Urinary bladder (tissue), 4 donors: ENCODE data around the gene ATP5ME. TPM values are rescaled to one million over a fixed set of nuclear protein-coding genes. Genes with fewer than 3 reads are reported as not detected.
"Not testable (repeated sequence)": the region's sequence is repeated elsewhere in the genome, so short reads cannot be mapped to it uniquely, and the experiment has no call there.

Source experiments
- DNase-seq: peaks from one replicate; pipeline ENCODE4 v3.0.0-alpha.2; 2015; ENCODE audit errors: extremely low spot score
- H3K27ac ChIP-seq: one replicate; pipeline ENCODE4 v1.5.1; 2013; ENCODE audit warnings: low read depth, mild to moderate bottlenecking, moderate library complexity
- H3K36me3 ChIP-seq: one replicate; pipeline ENCODE4 v1.6.1; 2013; ENCODE audit warnings: mild to moderate bottlenecking, moderate library complexity; ENCODE audit not compliant: insufficient read depth
- H3K4me1 ChIP-seq: one replicate; pipeline ENCODE4 v1.6.1; 2013; ENCODE audit warnings: mild to moderate bottlenecking, moderate library complexity; ENCODE audit not compliant: insufficient read depth
- H3K4me3 ChIP-seq: one replicate; pipeline ENCODE4 v1.5.1; 2013; ENCODE audit warnings: low read depth, low read length
- WGBS: extraction: QIAGEN DNeasy Blood & Tissue Kit; methylation state at CpG from one replicate; pipeline ENCODE4 v1.1.7; 2013; 5-methylcytosine and 5-hydroxymethylcytosine counted together
- polyA plus RNA-seq: library from polyadenylated mRNA; stranded (reverse); fragments of 200-250 nt; gene quantifications from one replicate; pipeline ENCODE4 v1.2.3, GENCODE V29; 2013
- total RNA-seq: library from RNA; depleted of rRNA; stranded (reverse); fragments of >200 nt; gene quantifications from one replicate; pipeline ENCODE4 v1.2.3, GENCODE V29; 2014
- donor health status: healthy with polysubstance abuse.
- donor health status: healthy.

Gene ATP5ME
- total and polyA plus RNA-seq, 2 donors = 160 to 430 TPM

GRCh38 chr4:675980-676870 is 2.1 kb upstream of the ATP5ME start:
- Histone ChIP-seq H3K4me3 (no peak overlapping the region), H3K27ac (no peak overlapping the region), H3K4me1 (no peaks in the 10 kb centered on the region), H3K36me3 (no peaks in the 10 kb centered on the region)
- 66% methylated on average over 19 of the region's 19 CpGs for WGBS
- DNase-seq = no peak

- 66% methylated on average over 26 of the region's 26 CpGs for WGBS
- no peak for DNase-seq
- Histone ChIP-seq H3K4me1 (no peaks in the 10 kb centered on the region), H3K27ac (peak overlapping the region; percentile 90), H3K4me3 (peak overlapping the region; percentile 86), H3K36me3 (no peaks in the 10 kb centered on the region)
Measured at GRCh38 chr4:675036-675882, 1.2 kb upstream of the ATP5ME start.

DNA sequence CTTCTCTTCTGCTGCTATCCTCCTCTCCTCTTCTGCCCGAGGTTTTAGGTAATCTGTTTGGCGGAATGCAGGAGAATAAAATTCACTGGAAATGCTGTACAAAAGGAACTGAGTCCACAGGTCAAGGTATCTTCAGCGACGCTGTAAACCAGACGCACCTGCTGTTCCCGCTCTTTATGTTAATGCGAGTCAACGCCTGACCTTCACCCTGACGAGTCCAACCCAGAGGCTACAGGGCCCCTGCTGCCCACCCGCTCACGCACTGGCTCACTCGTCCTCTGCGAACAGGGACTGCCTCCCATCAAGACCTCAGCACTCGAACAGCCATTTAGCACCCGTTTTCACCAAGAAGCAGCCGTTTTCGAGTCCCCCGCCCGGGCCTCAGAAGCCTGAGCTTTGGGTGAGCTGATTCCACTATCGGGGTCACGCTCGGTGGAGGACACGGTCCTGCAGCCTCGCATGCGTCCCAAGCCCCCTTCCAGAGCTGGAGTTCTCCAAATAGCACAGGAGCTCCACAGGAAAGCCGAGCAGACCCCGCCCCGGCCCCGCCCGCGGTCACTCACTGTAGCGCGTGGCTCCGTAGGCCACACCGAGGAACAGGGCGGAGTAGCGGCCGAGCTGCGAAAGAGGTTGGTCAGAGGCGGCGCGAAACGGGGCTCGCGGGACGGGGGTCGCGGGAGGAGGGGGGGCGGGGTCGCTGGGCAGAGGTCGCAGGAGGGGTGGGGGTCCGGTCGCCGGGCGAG is 556 bp downstream of the ATP5ME start:
- peak overlapping the region; percentile 77 for H3K4me3 ChIP-seq
- DNase-seq = no peak
- H3K27ac ChIP-seq = no peak overlapping the region
- H3K4me1 ChIP-seq = no peaks in the 10 kb centered on the region
- no peaks in the 10 kb centered on the region for H3K36me3 ChIP-seq
- WGBS = 6% methylated on average over 55 of the region's 55 CpGs

- 93% methylated on average over 3 of the region's 3 CpGs for WGBS
- H3K36me3 ChIP-seq = no peaks in the 10 kb centered on the region
Measured at GRCh38 chr4:671769-672168, 2.3 kb downstream of the ATP5ME start.

DNA sequence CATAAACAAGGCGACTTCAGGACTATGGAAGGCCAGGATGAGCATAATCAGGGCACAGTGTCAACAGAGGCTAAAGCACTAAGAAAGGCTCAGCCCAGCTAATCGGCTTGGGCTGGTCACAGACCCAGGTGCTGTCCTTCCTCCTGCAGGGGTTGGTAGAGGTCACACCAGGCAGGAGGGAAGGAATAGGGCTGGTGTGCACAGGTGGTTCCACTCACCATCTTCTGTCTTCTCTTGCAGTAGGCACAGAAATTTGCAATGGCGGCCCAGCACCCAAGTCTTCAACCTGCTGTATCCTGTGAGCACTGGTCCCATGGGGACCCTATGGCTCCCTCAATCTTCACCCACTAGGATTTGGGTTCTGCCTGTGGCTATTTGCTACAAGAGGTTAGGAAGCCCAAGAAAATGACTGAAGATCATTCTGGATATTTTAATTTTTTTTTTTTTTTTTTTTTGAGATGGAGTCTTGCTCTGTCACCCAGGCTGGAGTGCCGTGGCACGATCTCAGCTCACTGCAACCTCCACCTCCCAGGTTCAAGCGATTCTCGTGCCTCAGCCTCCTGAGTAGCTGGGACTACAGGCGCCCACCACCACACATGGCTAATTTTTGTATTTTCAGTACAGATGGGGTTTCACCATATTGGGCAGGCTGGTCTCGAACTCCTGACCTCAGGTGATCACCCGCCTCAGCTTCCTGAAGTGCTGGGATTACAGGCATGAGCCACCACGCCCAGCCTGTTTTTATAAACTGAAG is 4.1 kb downstream of the ATP5ME start:
- H3K27ac ChIP-seq, H3K4me3 ChIP-seq, H3K36me3 ChIP-seq, H3K4me1 ChIP-seq, DNase-seq: not testable (repeated sequence)
- WGBS = 95% methylated on average over 11 of the region's 11 CpGs

More at GRCh38 chr4:671769-672168, 2.3 kb downstream of the ATP5ME start:
- no peak for DNase-seq
- Histone ChIP-seq H3K27ac (no peak overlapping the region), H3K4me3 (no peak overlapping the region), H3K4me1 (no peaks in the 10 kb centered on the region)

DNA sequence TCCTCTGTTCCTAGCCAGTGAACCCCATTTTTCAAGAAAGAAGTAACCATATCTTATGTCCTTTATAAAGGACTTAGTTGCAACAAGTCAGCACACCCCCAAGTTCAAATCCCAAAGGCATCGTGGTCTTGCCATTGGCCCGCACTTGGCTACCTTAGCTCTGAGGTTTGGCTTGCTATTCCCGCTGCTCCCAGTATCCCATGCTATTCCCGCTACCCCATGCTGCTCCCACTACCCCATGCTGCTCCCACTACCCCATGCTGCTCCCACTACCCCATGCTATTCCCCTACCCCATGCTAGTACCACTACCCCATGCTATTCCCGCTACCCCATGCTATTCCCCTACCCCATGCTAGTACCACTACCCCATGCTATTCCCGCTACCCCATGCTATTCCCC is 5.9 kb downstream of the ATP5ME start:
- not testable (repeated sequence) for DNase-seq, H3K27ac ChIP-seq, H3K36me3 ChIP-seq, H3K4me1 ChIP-seq, H3K4me3 ChIP-seq
- WGBS = 88% methylated on average over 6 of the region's 6 CpGs

DNA sequence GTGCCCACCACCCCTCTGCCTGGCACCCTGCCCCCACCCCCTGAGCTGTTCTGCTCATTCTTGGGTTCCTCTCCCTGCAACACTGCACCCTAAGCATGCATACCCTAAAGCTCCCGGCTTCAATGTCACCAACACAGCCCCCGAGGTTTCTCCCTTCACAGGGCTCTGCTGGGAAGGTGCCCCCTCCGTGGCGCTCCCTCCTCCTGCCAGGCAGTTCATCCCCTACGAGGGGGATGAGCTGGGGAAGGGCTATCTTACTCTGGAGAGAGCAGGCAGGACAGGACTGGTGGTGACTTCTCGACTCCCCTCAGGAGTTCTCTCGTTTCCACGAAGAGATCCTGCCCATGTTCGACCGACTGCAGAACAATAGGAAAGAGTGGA is 6.5 kb downstream of the ATP5ME start:
- WGBS = 61% methylated on average over 10 of the region's 10 CpGs
- DNase-seq = no peak
- H3K4me3 ChIP-seq = no peak overlapping the region
- no peaks in the 10 kb centered on the region for H3K4me1 ChIP-seq
- H3K27ac ChIP-seq = no peak overlapping the region
- no peaks in the 10 kb centered on the region for H3K36me3 ChIP-seq

DNA sequence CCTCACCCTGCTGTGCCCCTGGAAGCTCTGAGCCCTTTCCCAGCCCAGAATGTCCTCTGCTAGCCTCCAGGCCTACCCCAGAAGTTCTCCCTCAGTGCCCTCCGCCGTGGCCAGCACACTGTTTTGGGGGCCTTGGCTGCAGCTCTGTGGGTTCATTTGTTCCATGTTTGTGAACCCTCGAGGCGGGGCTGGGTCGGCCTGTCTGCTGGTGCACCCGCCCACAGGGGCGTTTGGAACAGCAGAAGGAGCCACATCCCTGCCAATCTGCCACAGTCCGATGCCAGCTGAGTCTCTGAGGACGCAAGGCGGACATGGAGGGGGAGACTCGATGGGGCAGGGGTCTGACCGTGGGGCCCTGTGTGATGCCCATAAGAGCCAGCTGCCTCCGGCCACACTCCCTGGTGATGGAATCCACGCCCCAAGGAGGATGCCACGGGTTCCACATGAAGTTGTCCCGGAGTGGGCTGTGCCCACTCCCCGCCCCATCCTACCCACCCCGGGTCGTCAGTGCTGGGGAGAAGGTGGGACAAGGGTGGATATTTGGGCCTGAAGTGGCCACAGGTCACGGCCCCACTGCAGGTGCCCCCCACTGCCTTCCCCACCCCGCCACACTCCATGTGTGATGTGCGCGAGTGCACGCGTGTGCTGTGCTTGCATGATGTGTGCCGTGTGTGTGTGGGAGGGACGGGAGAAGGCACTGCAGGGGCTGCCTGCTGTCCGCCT is 7.1 kb downstream of the ATP5ME start:
- 85% methylated on average over 28 of the region's 28 CpGs for WGBS
- no peak for DNase-seq

DNA sequence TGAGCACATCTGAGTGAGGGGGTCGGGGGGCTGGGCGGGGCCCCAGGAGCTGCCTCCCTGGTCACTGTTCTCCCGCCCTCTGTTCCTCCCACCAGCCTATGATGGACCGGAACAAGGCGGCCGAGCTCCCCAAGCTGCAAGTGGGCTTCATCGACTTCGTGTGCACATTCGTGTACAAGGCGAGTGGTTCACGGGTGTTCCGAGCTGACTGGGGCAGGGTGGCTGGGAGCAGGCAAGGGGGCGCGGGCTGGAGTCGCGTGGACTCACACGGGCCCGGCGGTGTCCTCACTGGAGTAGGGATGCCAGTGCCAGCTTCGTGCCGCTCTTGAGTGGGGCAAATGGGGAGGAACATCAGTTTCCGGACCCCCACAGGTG is 7.7 kb downstream of the ATP5ME start:
- no peak overlapping the region for H3K4me3 ChIP-seq
- no peak for DNase-seq
- 82% methylated on average over 22 of the region's 22 CpGs for WGBS
- no peaks in the 10 kb centered on the region for H3K4me1 ChIP-seq
- no peaks in the 10 kb centered on the region for H3K36me3 ChIP-seq
- no peak overlapping the region for H3K27ac ChIP-seq

More for the DNA sequence above, 7.1 kb downstream of the ATP5ME start:
- Histone ChIP-seq H3K4me1 (no peaks in the 10 kb centered on the region), H3K27ac (no peak overlapping the region), H3K4me3 (no peak overlapping the region), H3K36me3 (no peaks in the 10 kb centered on the region)

DNA sequence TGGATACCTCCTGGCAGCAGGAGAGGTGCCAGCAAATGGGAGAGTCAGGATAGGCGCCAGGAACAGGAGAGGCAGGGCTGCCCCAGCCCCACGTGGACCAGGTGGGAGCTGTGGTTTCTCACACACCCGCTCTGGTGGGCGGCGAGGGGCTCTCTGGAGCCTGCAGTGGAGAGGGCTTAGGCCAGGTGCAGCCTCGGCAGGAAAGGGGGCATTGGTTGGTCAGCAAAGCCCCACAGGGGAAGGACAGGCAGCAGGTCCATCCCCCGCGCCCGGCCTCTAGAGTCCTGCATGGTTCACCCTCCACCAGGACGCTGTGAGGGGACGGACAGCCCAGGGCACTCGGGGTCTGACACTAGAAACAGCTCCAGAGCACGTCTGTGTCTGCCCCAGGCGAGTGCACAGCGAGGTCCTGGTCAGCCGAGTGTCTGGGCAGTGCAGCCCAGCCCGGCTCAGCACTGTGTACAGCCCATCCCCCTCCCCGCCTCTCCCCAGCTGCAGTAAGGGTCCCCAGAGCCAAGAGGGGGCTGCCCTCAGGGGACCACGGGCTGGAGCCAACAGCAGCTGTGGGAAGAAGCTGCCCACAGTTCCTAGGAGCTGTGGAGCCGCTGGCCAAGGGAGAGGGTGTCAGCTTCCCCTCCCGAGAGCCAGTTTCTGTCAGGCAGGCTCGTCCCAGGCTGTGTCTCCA is 8.2 kb downstream of the ATP5ME start:
- WGBS = 63% methylated on average over 22 of the region's 22 CpGs
- no peaks in the 10 kb centered on the region for H3K36me3 ChIP-seq
- no peak for DNase-seq
- no peak overlapping the region for H3K4me3 ChIP-seq
- H3K27ac ChIP-seq = no peak overlapping the region
- no peaks in the 10 kb centered on the region for H3K4me1 ChIP-seq

GRCh38 chr4:665381-665750 is 8.7 kb downstream of the ATP5ME start:
- 88% methylated on average over 12 of the region's 12 CpGs for WGBS
- H3K4me1 ChIP-seq = no peaks in the 10 kb centered on the region
- H3K36me3 ChIP-seq = no peaks in the 10 kb centered on the region
- DNase-seq = no peak
- H3K4me3 ChIP-seq = no peak overlapping the region
- H3K27ac ChIP-seq = no peak overlapping the region

GRCh38 chr4:664713-665231 is 9.3 kb downstream of the ATP5ME start:
- H3K4me3 ChIP-seq = no peak overlapping the region
- 96% methylated on average over 24 of the region's 24 CpGs for WGBS
- no peaks in the 10 kb centered on the region for H3K4me1 ChIP-seq
- no peaks in the 10 kb centered on the region for H3K36me3 ChIP-seq
- H3K27ac ChIP-seq = no peak overlapping the region
- DNase-seq = no peak
